ENCODE measurements around the gene H1-8. TPM values are rescaled to one million over a fixed set of nuclear protein-coding genes. Genes with fewer than 3 reads are reported as not detected.

H1-8 gene
- total RNA-seq, 1 donor from 2014 or later, result not detected

- Mint-ChIP-seq H3K9me3 (no peaks in the 10 kb centered on the region), H3K4me3 (no peak overlapping the region), H3K27ac (no peak overlapping the region), H3K4me1 (ENCODE audit: low read depth) (no peaks in the 10 kb centered on the region), H3K27me3 (ENCODE audit: insufficient read depth) (peaks cover 16% of the 10 kb centered on the region), H3K36me3 (ENCODE audit: low read depth) (no peaks in the 10 kb centered on the region)
- DNase-seq (ENCODE audit: low spot score), result no peak
- intact Hi-C loops (cut with micrococcal nuclease), result no loop called here
Measured at GRCh38 chr3:129556890-129557547, 14.0 kb downstream of the H1-8 start.

- H3K27me3 Mint-ChIP-seq (ENCODE audit: insufficient read depth), result peaks cover 15% of the 10 kb centered on the region
- H3K36me3 Mint-ChIP-seq (ENCODE audit: low read depth), result no peaks in the 10 kb centered on the region
- intact Hi-C loops (cut with micrococcal nuclease), result no loop called here
- no peak overlapping the region for H3K4me3 Mint-ChIP-seq
- DNase-seq (ENCODE audit: low spot score), result no peak
- no peak overlapping the region for H3K27ac Mint-ChIP-seq
- no peaks in the 10 kb centered on the region for H3K9me3 Mint-ChIP-seq
- H3K4me1 Mint-ChIP-seq (ENCODE audit: low read depth), result no peaks in the 10 kb centered on the region
Measured at GRCh38 chr3:129557548-129557894, 14.5 kb downstream of the H1-8 start.

GRCh38 chr3:129558081-129558771 lies 15.3 kb downstream of the H1-8 start:
- H3K36me3 Mint-ChIP-seq (ENCODE audit: low read depth), result no peaks in the 10 kb centered on the region
- H3K4me3 Mint-ChIP-seq, result no peak overlapping the region
- H3K4me1 Mint-ChIP-seq (ENCODE audit: low read depth), result no peaks in the 10 kb centered on the region
- intact Hi-C loops (cut with micrococcal nuclease), result no loop called here
- no peak for DNase-seq (ENCODE audit: low spot score)
- H3K27me3 Mint-ChIP-seq (ENCODE audit: insufficient read depth), result peaks cover 14% of the 10 kb centered on the region
- no peak overlapping the region for H3K27ac Mint-ChIP-seq
- no peaks in the 10 kb centered on the region for H3K9me3 Mint-ChIP-seq

GRCh38 chr3:129558772-129559564 lies 16.0 kb downstream of the H1-8 start:
- Mint-ChIP-seq H3K4me3 (no peak overlapping the region), H3K27me3 (ENCODE audit: insufficient read depth) (peaks cover 14% of the 10 kb centered on the region), H3K36me3 (ENCODE audit: low read depth) (no peaks in the 10 kb centered on the region), H3K27ac (no peak overlapping the region), H3K4me1 (ENCODE audit: low read depth) (no peaks in the 10 kb centered on the region), H3K9me3 (no peaks in the 10 kb centered on the region)
- intact Hi-C loops (cut with micrococcal nuclease), result no loop called here
- DNase-seq (ENCODE audit: low spot score), result no peak

GRCh38 chr3:129559565-129560079 lies 16.6 kb downstream of the H1-8 start:
- Mint-ChIP-seq H3K9me3 (no peaks in the 10 kb centered on the region), H3K27me3 (ENCODE audit: insufficient read depth) (peaks cover 8% of the 10 kb centered on the region), H3K4me1 (ENCODE audit: low read depth) (no peaks in the 10 kb centered on the region)

GRCh38 chr3:129560269-129560787 lies 17.4 kb downstream of the H1-8 start:
- peaks cover 5% of the 10 kb centered on the region for H3K27me3 Mint-ChIP-seq (ENCODE audit: insufficient read depth)
- H3K4me1 Mint-ChIP-seq (ENCODE audit: low read depth), result no peaks in the 10 kb centered on the region
- no peak overlapping the region for H3K27ac Mint-ChIP-seq
- no peaks in the 10 kb centered on the region for H3K36me3 Mint-ChIP-seq (ENCODE audit: low read depth)
- no peak for DNase-seq (ENCODE audit: low spot score)
- intact Hi-C loops (cut with micrococcal nuclease), result no loop called here
- H3K4me3 Mint-ChIP-seq, result no peak overlapping the region
- no peaks in the 10 kb centered on the region for H3K9me3 Mint-ChIP-seq

More at GRCh38 chr3:129559565-129560079, 16.6 kb downstream of the H1-8 start:
- DNase-seq (ENCODE audit: low spot score), result no peak
- Mint-ChIP-seq H3K4me3 (no peak overlapping the region), H3K36me3 (ENCODE audit: low read depth) (no peaks in the 10 kb centered on the region), H3K27ac (no peak overlapping the region)
- intact Hi-C loops (cut with micrococcal nuclease), result no loop called here

GRCh38 chr3:129560911-129561594 lies 18.1 kb downstream of the H1-8 start:
- H3K27me3 Mint-ChIP-seq (ENCODE audit: insufficient read depth), result peaks cover 4% of the 10 kb centered on the region
- intact Hi-C loops (cut with micrococcal nuclease), result no loop called here
- no peaks in the 10 kb centered on the region for H3K36me3 Mint-ChIP-seq (ENCODE audit: low read depth)

GRCh38 chr3:129561619-129562248 lies 18.8 kb downstream of the H1-8 start:
- intact Hi-C loops (cut with micrococcal nuclease), result no loop called here
- Mint-ChIP-seq H3K36me3 (ENCODE audit: low read depth) (no peaks in the 10 kb centered on the region), H3K4me3 (no peak overlapping the region), H3K4me1 (ENCODE audit: low read depth) (no peaks in the 10 kb centered on the region), H3K9me3 (no peaks in the 10 kb centered on the region), H3K27me3 (ENCODE audit: insufficient read depth) (no peaks in the 10 kb centered on the region), H3K27ac (no peak overlapping the region)
- DNase-seq (ENCODE audit: low spot score), result no peak

More at GRCh38 chr3:129560911-129561594, 18.1 kb downstream of the H1-8 start:
- Mint-ChIP-seq H3K4me1 (ENCODE audit: low read depth) (no peaks in the 10 kb centered on the region), H3K27ac (no peak overlapping the region), H3K9me3 (no peaks in the 10 kb centered on the region), H3K4me3 (no peak overlapping the region)
- DNase-seq (ENCODE audit: low spot score), result no peak

- no peak for DNase-seq (ENCODE audit: low spot score)
- no peaks in the 10 kb centered on the region for H3K9me3 Mint-ChIP-seq
- H3K27me3 Mint-ChIP-seq (ENCODE audit: insufficient read depth), result no peaks in the 10 kb centered on the region
- H3K36me3 Mint-ChIP-seq (ENCODE audit: low read depth), result no peaks in the 10 kb centered on the region
- H3K4me3 Mint-ChIP-seq, result no peak overlapping the region
- H3K4me1 Mint-ChIP-seq (ENCODE audit: low read depth), result no peaks in the 10 kb centered on the region
- H3K27ac Mint-ChIP-seq, result no peak overlapping the region
- intact Hi-C loops (cut with micrococcal nuclease), result no loop called here
Measured at GRCh38 chr3:129562803-129563202, 19.8 kb downstream of the H1-8 start.

- Mint-ChIP-seq H3K4me3 (no peak overlapping the region), H3K27me3 (ENCODE audit: insufficient read depth) (no peaks in the 10 kb centered on the region), H3K27ac (no peak overlapping the region), H3K36me3 (ENCODE audit: low read depth) (no peaks in the 10 kb centered on the region), H3K9me3 (no peaks in the 10 kb centered on the region), H3K4me1 (ENCODE audit: low read depth) (no peaks in the 10 kb centered on the region)
- no peak for DNase-seq (ENCODE audit: low spot score)
- intact Hi-C loops (cut with micrococcal nuclease), result no loop called here
Measured at GRCh38 chr3:129563332-129563731, 20.4 kb downstream of the H1-8 start.

GRCh38 chr3:129563850-129564535 lies 21.0 kb downstream of the H1-8 start:
- Mint-ChIP-seq H3K4me3 (no peak overlapping the region), H3K27me3 (ENCODE audit: insufficient read depth) (no peaks in the 10 kb centered on the region), H3K27ac (no peak overlapping the region), H3K9me3 (no peaks in the 10 kb centered on the region), H3K36me3 (ENCODE audit: low read depth) (no peaks in the 10 kb centered on the region), H3K4me1 (ENCODE audit: low read depth) (no peaks in the 10 kb centered on the region)
- intact Hi-C loops (cut with micrococcal nuclease), result no loop called here
- no peak for DNase-seq (ENCODE audit: low spot score)
